ENCODE results near the gene POC1A. TPM values are rescaled to one million over a fixed set of nuclear protein-coding genes. Genes with fewer than 3 reads are reported as not detected.

POC1A gene
- total and polyA plus RNA-seq, 2 donors (not counting 1 experiment from before 2014, with no cell fraction given), result 1.7 to 2.8 TPM

DNA sequence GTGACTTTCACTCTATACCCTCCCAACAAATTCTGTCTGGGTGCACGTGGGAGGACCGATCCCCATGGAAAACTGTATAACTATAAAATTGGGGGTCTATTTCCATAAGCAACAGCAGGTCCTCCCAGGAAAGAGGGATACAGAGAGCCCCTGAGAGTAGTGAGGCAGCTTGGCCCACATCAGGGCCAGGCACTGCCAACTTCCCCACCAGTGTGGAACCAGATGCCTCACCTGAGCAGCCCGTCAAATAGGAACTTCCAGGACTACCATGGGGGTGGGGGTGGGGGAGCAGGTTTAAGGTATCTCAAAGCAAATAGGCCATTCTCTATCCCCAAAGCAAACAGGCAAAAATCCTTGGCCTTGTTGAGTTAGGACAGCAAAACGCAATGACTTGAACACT, 64.5 kb downstream of the POC1A start:
- ChIA-PET CTCF (no interaction called here), POLR2A (no interaction called here)
- TF ChIP-seq EZH2 (IDR thresholded peaks at IDR 0.05; ENCODE audit: borderline replicate concordance, insufficient read depth, low read depth, low read length, poor library complexity, severe bottlenecking), result no peak
- no peaks in the 10 kb centered on the region for H3K9me3 Mint-ChIP-seq (ENCODE audit: insufficient read depth)
- H3K4me1 Mint-ChIP-seq, result peaks cover 9% of the 10 kb centered on the region
- Histone ChIP-seq H3K9me3 (ENCODE audit: control extremely low read depth in 1 of 3, control insufficient read depth in 2 of 3, insufficient read depth in 1 of 3, low read length in 2 of 3) (no peaks in the 10 kb centered on the region), H3K4me3 (ENCODE audit: control extremely low read depth in 1 of 5, extremely low read depth in 1 of 5, insufficient read depth in 1 of 5, low read depth in 2 of 5, low read length in 4 of 5) (no peak overlapping the region), H3K4me2 (replicated peaks; ENCODE audit: low read depth, low read length, poor library complexity, severe bottlenecking) (no peak overlapping the region), H3K79me2 (ENCODE audit: control insufficient read depth, insufficient read depth, low read length) (no peaks in the 10 kb centered on the region), H3K4me1 (ENCODE audit: control insufficient read depth in 2 of 2, insufficient read depth in 2 of 2, low read length in 2 of 2) (peaks cover 0 to 6% of the 10 kb centered on the region in 2 donors), H2AFZ (ENCODE audit: insufficient read depth, low read depth, low read length, poor library complexity, severe bottlenecking) (no peak overlapping the region), H3K36me3 (replicated peaks in 1 of 2; ENCODE audit: control extremely low read depth in 1 of 2, control insufficient read depth in 1 of 2, extremely low read depth in 1 of 2, insufficient read depth in 2 of 2, low read length in 1 of 2) (no peaks in the 10 kb centered on the region), H4K20me1 (ENCODE audit: control insufficient read depth, insufficient read depth, low read length, poor library complexity, severe bottlenecking) (no peaks in the 10 kb centered on the region), H3K9ac (ENCODE audit: low read length) (no peak overlapping the region), H3K27me3 (replicated peaks in 1 of 4; ENCODE audit: control extremely low read depth in 1 of 4, control insufficient read depth in 3 of 4, insufficient read depth in 4 of 4, low read length in 3 of 4) (no peaks in the 10 kb centered on the region), H3K27ac (ENCODE audit: low read length in 2 of 2) (no peak overlapping the region)
- H3K4me3 Mint-ChIP-seq, result no peak overlapping the region
- H3K27ac Mint-ChIP-seq, result no peak overlapping the region
- no peak for DNase-seq
- ATAC-seq (ENCODE audit: low read depth), result no peak
- no peaks in the 10 kb centered on the region for H3K27me3 Mint-ChIP-seq
- intact Hi-C loops (cut with micrococcal nuclease), result no loop called here
- 94% methylated on average over 1 of the region's 4 CpGs for whole genome bisulfite sequencing (ENCODE audit: insufficient coverage)

- Histone ChIP-seq H2AFZ (ENCODE audit: insufficient read depth, low read depth, low read length, poor library complexity, severe bottlenecking) (no peak overlapping the region), H3K79me2 (ENCODE audit: control insufficient read depth, insufficient read depth, low read length) (no peaks in the 10 kb centered on the region), H3K4me3 (ENCODE audit: control extremely low read depth in 1 of 5, extremely low read depth in 1 of 5, insufficient read depth in 1 of 5, low read depth in 2 of 5, low read length in 4 of 5) (no peak overlapping the region), H4K20me1 (ENCODE audit: control insufficient read depth, insufficient read depth, low read length, poor library complexity, severe bottlenecking) (no peaks in the 10 kb centered on the region), H3K27me3 (replicated peaks in 1 of 4; ENCODE audit: control extremely low read depth in 1 of 4, control insufficient read depth in 3 of 4, insufficient read depth in 4 of 4, low read length in 3 of 4) (no peaks in the 10 kb centered on the region), H3K4me2 (replicated peaks; ENCODE audit: low read depth, low read length, poor library complexity, severe bottlenecking) (no peak overlapping the region), H3K9me3 (ENCODE audit: control extremely low read depth in 1 of 3, control insufficient read depth in 2 of 3, insufficient read depth in 1 of 3, low read length in 2 of 3) (no peaks in the 10 kb centered on the region), H3K9ac (ENCODE audit: low read length) (no peak overlapping the region), H3K36me3 (replicated peaks in 1 of 2; ENCODE audit: control extremely low read depth in 1 of 2, control insufficient read depth in 1 of 2, extremely low read depth in 1 of 2, insufficient read depth in 2 of 2, low read length in 1 of 2) (no peaks in the 10 kb centered on the region), H3K27ac (ENCODE audit: low read length in 2 of 2) (no peak overlapping the region), H3K4me1 (ENCODE audit: control insufficient read depth in 2 of 2, insufficient read depth in 2 of 2, low read length in 2 of 2) (peaks cover 0 to 6% of the 10 kb centered on the region in 2 donors)
- POLR2A ChIA-PET, result no interaction called here
- no peaks in the 10 kb centered on the region for H3K27me3 Mint-ChIP-seq
- WGBS (ENCODE audit: insufficient coverage), result 83% methylated on average over 17 of the region's 17 CpGs
- peaks cover 9% of the 10 kb centered on the region for H3K4me1 Mint-ChIP-seq
- ATAC-seq (ENCODE audit: low read depth), result no peak
- TF ChIP-seq, protein P1, sequence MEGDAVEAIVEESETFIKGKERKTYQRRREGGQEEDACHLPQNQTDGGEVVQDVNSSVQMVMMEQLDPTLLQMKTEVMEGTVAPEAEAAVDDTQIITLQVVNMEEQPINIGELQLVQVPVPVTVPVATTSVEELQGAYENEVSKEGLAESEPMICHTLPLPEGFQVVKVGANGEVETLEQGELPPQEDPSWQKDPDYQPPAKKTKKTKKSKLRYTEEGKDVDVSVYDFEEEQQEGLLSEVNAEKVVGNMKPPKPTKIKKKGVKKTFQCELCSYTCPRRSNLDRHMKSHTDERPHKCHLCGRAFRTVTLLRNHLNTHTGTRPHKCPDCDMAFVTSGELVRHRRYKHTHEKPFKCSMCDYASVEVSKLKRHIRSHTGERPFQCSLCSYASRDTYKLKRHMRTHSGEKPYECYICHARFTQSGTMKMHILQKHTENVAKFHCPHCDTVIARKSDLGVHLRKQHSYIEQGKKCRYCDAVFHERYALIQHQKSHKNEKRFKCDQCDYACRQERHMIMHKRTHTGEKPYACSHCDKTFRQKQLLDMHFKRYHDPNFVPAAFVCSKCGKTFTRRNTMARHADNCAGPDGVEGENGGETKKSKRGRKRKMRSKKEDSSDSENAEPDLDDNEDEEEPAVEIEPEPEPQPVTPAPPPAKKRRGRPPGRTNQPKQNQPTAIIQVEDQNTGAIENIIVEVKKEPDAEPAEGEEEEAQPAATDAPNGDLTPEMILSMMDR (IDR thresholded peaks at IDR 0.05), result no peak
- TF ChIP-seq EZH2 (IDR thresholded peaks at IDR 0.05; ENCODE audit: borderline replicate concordance, insufficient read depth, low read depth, low read length, poor library complexity, severe bottlenecking), result no peak
- CTCF ChIA-PET, result no interaction called here
- H3K9me3 Mint-ChIP-seq (ENCODE audit: insufficient read depth), result no peaks in the 10 kb centered on the region
- no peak overlapping the region for H3K27ac Mint-ChIP-seq
- intact Hi-C loops (cut with micrococcal nuclease), result no loop called here
- no peak overlapping the region for H3K4me3 Mint-ChIP-seq
- DNase-seq, result no peak
These were observed 65.5 kb downstream of the POC1A start for GRCh38 chr3:52088445-52089367.
